Measurements from ENCODE around the gene KRT1. TPM values are rescaled to one million over a fixed set of nuclear protein-coding genes. Genes with fewer than 3 reads are reported as not detected.

Gene KRT1
- total RNA-seq, 1 donor from 2014 or later, result not detected

DNA sequence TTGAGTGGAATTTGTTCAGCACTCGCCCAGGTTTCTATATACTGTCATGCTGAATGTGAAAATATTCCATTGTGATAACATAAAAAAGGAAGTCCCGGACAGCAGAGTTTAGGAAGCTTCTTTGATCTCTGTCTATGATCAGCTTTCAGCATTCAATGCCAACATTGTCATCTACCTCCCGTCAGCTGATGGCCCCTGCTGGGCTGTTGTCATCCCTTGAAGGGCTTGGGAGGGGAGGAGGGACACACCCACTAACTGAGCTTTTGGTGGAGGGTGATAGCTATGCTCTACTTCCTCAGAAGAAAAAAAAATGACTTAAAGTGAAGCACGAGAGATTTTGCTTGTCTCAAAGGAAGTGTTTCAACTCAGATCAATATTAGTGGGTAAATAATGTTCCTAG lies 27.8 kb upstream of the KRT1 start:
- Mint-ChIP-seq H3K4me3 (ENCODE audit: unreplicated experiment) (no peak overlapping the region), H3K36me3 (ENCODE audit: low read depth, unreplicated experiment) (no peaks in the 10 kb centered on the region), H3K4me1 (ENCODE audit: low read depth, unreplicated experiment) (no peaks in the 10 kb centered on the region), H3K27ac (ENCODE audit: unreplicated experiment) (no peak overlapping the region), H3K27me3 (ENCODE audit: low read depth, unreplicated experiment) (peaks cover 56% of the 10 kb centered on the region), H3K9me3 (ENCODE audit: unreplicated experiment) (no peaks in the 10 kb centered on the region)
- Histone ChIP-seq H3K27ac (ENCODE audit: low read depth, low read length) (no peak overlapping the region), H3K4me3 (ENCODE audit: insufficient read depth, low read depth, low read length) (no peak overlapping the region), H3K4me1 (ENCODE audit: insufficient read depth, low read length) (no peaks in the 10 kb centered on the region), H3K27me3 (ENCODE audit: insufficient read depth, low read length) (peaks cover 19% of the 10 kb centered on the region), H4K20me1 (ENCODE audit: insufficient read depth, low read length) (no peaks in the 10 kb centered on the region), H3K9me3 (ENCODE audit: insufficient read depth, low read depth, low read length) (no peaks in the 10 kb centered on the region), H3K4me2 (ENCODE audit: low read length) (no peak overlapping the region), H2AFZ (ENCODE audit: low read depth, low read length) (no peak overlapping the region), H3K79me2 (ENCODE audit: insufficient read depth, low read length) (no peaks in the 10 kb centered on the region), H3K36me3 (ENCODE audit: insufficient read depth, low read length) (no peaks in the 10 kb centered on the region), H3K9ac (ENCODE audit: low read length) (no peak overlapping the region)
- no peak for TF ChIP-seq EZH2 (IDR thresholded peaks at IDR 0.05; ENCODE audit: insufficient read depth, low read length)
- no peak for TF ChIP-seq CTCF (IDR thresholded peaks at IDR 0.05; ENCODE audit: insufficient read depth, low read depth, low read length)
- FAIRE-seq (no peak), DNase-seq (ENCODE audit: low read depth) (no peak)

GRCh38 chr12:52704464-52704863 lies 24.3 kb upstream of the KRT1 start:
- no peaks in the 10 kb centered on the region for H3K4me1 Mint-ChIP-seq (ENCODE audit: low read depth, unreplicated experiment)
- H3K4me3 Mint-ChIP-seq (ENCODE audit: unreplicated experiment), result no peak overlapping the region
- Histone ChIP-seq H3K4me1 (ENCODE audit: insufficient read depth, low read length) (no peaks in the 10 kb centered on the region), H3K4me3 (ENCODE audit: insufficient read depth, low read depth, low read length) (no peak overlapping the region), H3K9me3 (ENCODE audit: insufficient read depth, low read depth, low read length) (no peaks in the 10 kb centered on the region), H3K9ac (ENCODE audit: low read length) (no peak overlapping the region), H3K27me3 (ENCODE audit: insufficient read depth, low read length) (peaks cover 16% of the 10 kb centered on the region), H4K20me1 (ENCODE audit: insufficient read depth, low read length) (no peaks in the 10 kb centered on the region), H3K79me2 (ENCODE audit: insufficient read depth, low read length) (no peaks in the 10 kb centered on the region), H3K4me2 (ENCODE audit: low read length) (no peak overlapping the region), H3K27ac (ENCODE audit: low read depth, low read length) (no peak overlapping the region), H3K36me3 (ENCODE audit: insufficient read depth, low read length) (no peaks in the 10 kb centered on the region), H2AFZ (ENCODE audit: low read depth, low read length) (no peak overlapping the region)
- FAIRE-seq, result no peak
- no peaks in the 10 kb centered on the region for H3K36me3 Mint-ChIP-seq (ENCODE audit: low read depth, unreplicated experiment)
- no peak overlapping the region for H3K27ac Mint-ChIP-seq (ENCODE audit: unreplicated experiment)
- peaks cover 71% of the 10 kb centered on the region for H3K27me3 Mint-ChIP-seq (ENCODE audit: low read depth, unreplicated experiment)
- no peak for DNase-seq (ENCODE audit: low read depth)
- H3K9me3 Mint-ChIP-seq (ENCODE audit: unreplicated experiment), result no peaks in the 10 kb centered on the region
- no peak for TF ChIP-seq EZH2 (IDR thresholded peaks at IDR 0.05; ENCODE audit: insufficient read depth, low read length)

- Histone ChIP-seq H3K27me3 (ENCODE audit: insufficient read depth, low read length) (peaks cover 16% of the 10 kb centered on the region), H3K4me1 (ENCODE audit: insufficient read depth, low read length) (no peaks in the 10 kb centered on the region), H3K36me3 (ENCODE audit: insufficient read depth, low read length) (no peaks in the 10 kb centered on the region), H3K79me2 (ENCODE audit: insufficient read depth, low read length) (no peaks in the 10 kb centered on the region), H3K9me3 (ENCODE audit: insufficient read depth, low read depth, low read length) (no peaks in the 10 kb centered on the region), H3K4me3 (ENCODE audit: insufficient read depth, low read depth, low read length) (no peak overlapping the region), H3K4me2 (ENCODE audit: low read length) (no peak overlapping the region), H3K27ac (ENCODE audit: low read depth, low read length) (no peak overlapping the region), H4K20me1 (ENCODE audit: insufficient read depth, low read length) (no peaks in the 10 kb centered on the region), H2AFZ (ENCODE audit: low read depth, low read length) (no peak overlapping the region), H3K9ac (ENCODE audit: low read length) (no peak overlapping the region)
- H3K27ac Mint-ChIP-seq (ENCODE audit: unreplicated experiment), result no peak overlapping the region
- FAIRE-seq, result no peak
- H3K27me3 Mint-ChIP-seq (ENCODE audit: low read depth, unreplicated experiment), result peaks cover 71% of the 10 kb centered on the region
- DNase-seq (ENCODE audit: low read depth), result no peak
- H3K4me3 Mint-ChIP-seq (ENCODE audit: unreplicated experiment), result no peak overlapping the region
- no peaks in the 10 kb centered on the region for H3K36me3 Mint-ChIP-seq (ENCODE audit: low read depth, unreplicated experiment)
- H3K9me3 Mint-ChIP-seq (ENCODE audit: unreplicated experiment), result no peaks in the 10 kb centered on the region
- H3K4me1 Mint-ChIP-seq (ENCODE audit: low read depth, unreplicated experiment), result no peaks in the 10 kb centered on the region
- no peak for TF ChIP-seq EZH2 (IDR thresholded peaks at IDR 0.05; ENCODE audit: insufficient read depth, low read length)
- no peak for TF ChIP-seq CTCF (IDR thresholded peaks at IDR 0.05; ENCODE audit: insufficient read depth, low read depth, low read length)
Observed at GRCh38 chr12:52703878-52704277, 23.7 kb upstream of the KRT1 start.

All from astrocyte (in vitro differentiated cells and primary cell).